PC-9 (cell line): ENCODE measurements around the gene TUBA1C. TPM values are rescaled to one million over a fixed set of nuclear protein-coding genes. Genes with fewer than 3 reads are reported as not detected.

Source experiments
- BruUV-seq: library from RNA; stranded (reverse); fragments of 400-500 nt; replicated peaks from 2 replicates; lab custom pipeline; 2021; lab: Mats Ljungman, UMichigan
- CTCF ChIA-PET: fragments of 300-600 bp; sonication (Branson Sonifier 250); formaldehyde crosslinking; loops from one replicate; lab custom pipeline; 2022; ENCODE audit warnings: antibody characterized with exemption; lab: Charles Lee
- POLR2A ChIA-PET: fragments of 300-600 bp; sonication (Branson Sonifier 250); formaldehyde crosslinking; loops from one replicate; lab custom pipeline; 2022; ENCODE audit warnings: antibody characterized with exemption; ENCODE audit not compliant: unreplicated experiment; lab: Charles Lee
- DNase-seq, 2 experiments: peaks; one replicate each; pipeline versions ENCODE4 v3.0.0 to v3.0.0-alpha.2; 2015 to 2022; ENCODE audit warnings: mixed read lengths in 1 of 2
- H2AFZ ChIP-seq: fragments of 200-600 bp; sonication (generic); 2 replicates; pipeline ENCODE4 v1.8.1; 2017; ENCODE audit warnings: antibody characterized with exemption
- H3F3A ChIP-seq: fragments of 200-600 bp; sonication (generic); 2 replicates; pipeline ENCODE4 v1.8.1; 2017; ENCODE audit warnings: antibody characterized with exemption, mild to moderate bottlenecking, low read depth; ENCODE audit not compliant: insufficient read depth
- H3K27ac ChIP-seq: fragments of 200-600 bp; sonication (generic); 2 replicates; pipeline ENCODE4 v1.6.1; 2016; ENCODE audit warnings: mixed run types
- H3K27me3 ChIP-seq: fragments of 200-600 bp; sonication (generic); 2 replicates; pipeline ENCODE4 v1.6.1; 2016; ENCODE audit warnings: low read depth, mixed run types; ENCODE audit not compliant: insufficient read depth
- H3K36me3 ChIP-seq: fragments of 200-600 bp; sonication (generic); 2 replicates; pipeline ENCODE4 v1.6.1; 2016; ENCODE audit warnings: low read depth, mixed run types
- H3K4me1 ChIP-seq: fragments of 200-600 bp; sonication (generic); replicated peaks from 2 replicates; pipeline ENCODE4 v1.6.1; 2016; ENCODE audit warnings: mixed run types; ENCODE audit not compliant: insufficient read depth
- H3K4me2 ChIP-seq: fragments of 200-600 bp; sonication (generic); 2 replicates; pipeline ENCODE4 v1.6.1; 2017; ENCODE audit warnings: mixed run types
- H3K4me3 ChIP-seq: fragments of 200-600 bp; sonication (generic); 2 replicates; pipeline ENCODE4 v1.6.1; 2016; ENCODE audit warnings: mixed run types
- H3K79me2 ChIP-seq: fragments of 200-600 bp; sonication (generic); 2 replicates; pipeline ENCODE4 v1.6.1; 2017; ENCODE audit warnings: low read depth, mixed run types
- H3K9me2 ChIP-seq: fragments of 200-600 bp; sonication (generic); 2 replicates; pipeline ENCODE4 v1.8.1; 2017; ENCODE audit warnings: mild to moderate bottlenecking; ENCODE audit not compliant: insufficient read depth
- H3K9me3 ChIP-seq: fragments of 200-600 bp; sonication (generic); 2 replicates; pipeline ENCODE4 v1.8.1; 2016; ENCODE audit warnings: low read depth; ENCODE audit not compliant: insufficient read depth
- H4K20me1 ChIP-seq: fragments of 200-600 bp; sonication (generic); 2 replicates; pipeline ENCODE4 v1.8.1; 2017; ENCODE audit not compliant: insufficient read depth
- CTCF ChIP-seq: fragments of 200-600 bp; sonication (generic); conservative IDR thresholded peaks from 2 replicates; pipeline ENCODE4 v1.6.1; 2017; ENCODE audit warnings: mixed run types, antibody characterized with exemption, mild to moderate bottlenecking, moderate library complexity
- EZH2 ChIP-seq: fragments of 200-600 bp; sonication (generic); IDR thresholded peaks from 2 replicates; pipeline ENCODE4 v1.8.0; 2017; ENCODE audit warnings: antibody characterized with exemption, low read depth
- intact Hi-C: fragments of 100-400 bp; cut with micrococcal nuclease; formaldehyde crosslinking; loops from one replicate; pipeline ENCODE4 v1.10.0; 2022; ENCODE audit not compliant: unreplicated experiment
- total RNA-seq: library from RNA; stranded (reverse); gene quantifications from 2 replicates; pipeline ENCODE4 v1.2.3, GENCODE V29; 2021

The TUBA1C gene
- total RNA-seq, 1 experiment from 2014 or later = 490 TPM

DNA sequence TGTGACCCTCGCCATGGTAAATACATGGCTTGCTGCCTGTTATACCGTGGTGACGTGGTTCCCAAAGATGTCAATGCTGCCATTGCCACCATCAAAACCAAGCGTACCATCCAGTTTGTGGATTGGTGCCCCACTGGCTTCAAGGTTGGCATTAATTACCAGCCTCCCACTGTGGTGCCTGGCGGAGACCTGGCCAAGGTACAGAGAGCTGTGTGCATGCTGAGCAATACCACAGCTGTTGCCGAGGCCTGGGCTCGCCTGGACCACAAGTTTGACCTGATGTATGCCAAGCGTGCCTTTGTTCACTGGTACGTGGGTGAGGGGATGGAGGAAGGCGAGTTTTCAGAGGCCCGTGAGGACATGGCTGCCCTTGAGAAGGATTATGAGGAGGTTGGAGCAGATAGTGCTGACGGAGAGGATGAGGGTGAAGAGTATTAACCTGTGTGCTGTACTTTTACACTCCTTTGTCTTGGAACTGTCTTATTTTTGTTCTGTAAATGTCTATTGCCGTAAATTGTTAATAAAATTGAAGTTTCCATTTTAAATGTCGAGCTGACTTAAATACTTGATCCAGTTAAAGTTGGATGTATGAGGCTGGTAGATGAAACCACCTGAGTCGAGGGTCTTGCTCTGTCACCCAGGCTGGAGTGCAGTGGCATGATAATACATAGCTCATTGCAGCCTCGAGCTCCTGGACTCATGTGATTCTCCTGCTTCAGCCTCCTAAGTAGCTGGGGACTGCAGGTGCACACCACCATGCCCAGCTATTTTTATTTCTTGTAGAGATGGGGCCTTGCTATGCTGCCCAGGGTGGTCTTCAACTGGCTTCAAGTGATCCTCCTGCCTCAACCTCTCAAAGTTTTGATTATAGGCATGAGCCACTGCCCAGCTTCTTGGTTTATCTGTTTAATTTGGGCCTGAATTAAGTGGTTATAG is 8.2 kb downstream of the TUBA1C start:
- ChIA-PET POLR2A (interaction anchor here (0.6 kb wide), 1 partner anchor 263 kb away, joined by 3 read pairs; no protein-coding TSS in a partner anchor), CTCF (interaction anchor here (0.7 kb wide), 1 partner anchor 352 kb away, joined by 3 read pairs; no protein-coding TSS in a partner anchor)
- peaks cover 42% of the 10 kb centered on the region for H3K36me3 ChIP-seq

GRCh38 chr12:49273726-49274395 is 9.0 kb downstream of the TUBA1C start:
- Histone ChIP-seq H3K9me3 (no peaks in the 10 kb centered on the region), H3K9me2 (no peaks in the 10 kb centered on the region), H3K4me3 (no peak overlapping the region), H3K27me3 (no peaks in the 10 kb centered on the region), H3K4me1 (peaks cover 16% of the 10 kb centered on the region), H3K79me2 (peaks cover 30% of the 10 kb centered on the region), H3K4me2 (no peak overlapping the region), H4K20me1 (peaks cover 58% of the 10 kb centered on the region), H2AFZ (no peak overlapping the region), H3K27ac (no peak overlapping the region), H3F3A (peaks cover 73% of the 10 kb centered on the region), H3K36me3 (peaks cover 40% of the 10 kb centered on the region)
- peak in 1 of 2 experiments; percentile 51 for DNase-seq
- POLR2A ChIA-PET = interaction anchor here (0.6 kb wide), 1 partner anchor 262 kb away, joined by 3 read pairs; no protein-coding TSS in a partner anchor
- intact Hi-C loops = no loop called here
- BruUV-seq = no TSS peak
- TF ChIP-seq CTCF (no peak), EZH2 (no peak)
- CTCF ChIA-PET = interaction anchor here (0.7 kb wide), 1 partner anchor 351 kb away, joined by 3 read pairs; no protein-coding TSS in a partner anchor

More for the DNA sequence above, 8.2 kb downstream of the TUBA1C start:
- peaks cover 66% of the 10 kb centered on the region for H4K20me1 ChIP-seq
- no peak overlapping the region for H3K27ac ChIP-seq
- BruUV-seq = no TSS peak
- H3F3A ChIP-seq = peaks cover 81% of the 10 kb centered on the region
- intact Hi-C loops = no loop called here
- H3K9me3 ChIP-seq = no peaks in the 10 kb centered on the region
- no peak overlapping the region for H3K4me3 ChIP-seq
- no peaks in the 10 kb centered on the region for H3K9me2 ChIP-seq
- peaks cover 24% of the 10 kb centered on the region for H3K4me1 ChIP-seq
- no peak for DNase-seq
- H3K27me3 ChIP-seq = no peaks in the 10 kb centered on the region
- no peak for TF ChIP-seq CTCF
- peaks cover 38% of the 10 kb centered on the region for H3K79me2 ChIP-seq
- no peak overlapping the region for H2AFZ ChIP-seq
- H3K4me2 ChIP-seq = no peak overlapping the region

- Histone ChIP-seq H4K20me1 (peaks cover 51% of the 10 kb centered on the region), H3F3A (peaks cover 66% of the 10 kb centered on the region), H3K27ac (no peak overlapping the region), H3K9me2 (no peaks in the 10 kb centered on the region), H3K27me3 (no peaks in the 10 kb centered on the region), H2AFZ (no peak overlapping the region), H3K4me1 (peaks cover 9% of the 10 kb centered on the region; the same call in 1 of the 2 replicates), H3K9me3 (no peaks in the 10 kb centered on the region), H3K4me3 (no peak overlapping the region), H3K36me3 (peaks cover 35% of the 10 kb centered on the region), H3K4me2 (no peak overlapping the region), H3K79me2 (peaks cover 24% of the 10 kb centered on the region)
- TF ChIP-seq CTCF = no peak
- TF ChIP-seq EZH2 = no peak
- no TSS peak for BruUV-seq
- CTCF ChIA-PET = no interaction called here
- DNase-seq = no peak
- intact Hi-C loops = no loop called here
- POLR2A ChIA-PET = no interaction called here
These were observed 9.7 kb downstream of the TUBA1C start for GRCh38 chr12:49274396-49275069.
